VCaP (cell line): Measurements from ENCODE around the gene TEX54.

Experiments
- H3K27ac ChIP-seq: fragments of 450-650 bp; 2 replicates; pipeline ENCODE4 v1.5.1; 2017
- CTCF ChIP-seq: fragments of 450-650 bp; conservative IDR thresholded peaks from 2 replicates; pipeline ENCODE4 v1.5.1; 2017; ENCODE audit warnings: mild to moderate bottlenecking, moderate library complexity

TEX54 gene

GRCh38 chr11:62853279-62853965 lies 20.8 kb upstream of the TEX54 start:
- no peak for TF ChIP-seq CTCF
- peak overlapping the region; percentile 96; the same call in 1 of the 2 replicates for H3K27ac ChIP-seq

- TF ChIP-seq CTCF, result no peak
- H3K27ac ChIP-seq, result peak overlapping the region; percentile 96; the same call in 1 of the 2 replicates
These were observed 20.0 kb upstream of the TEX54 start for GRCh38 chr11:62852523-62853188.

GRCh38 chr11:62851807-62852522 lies 19.3 kb upstream of the TEX54 start:
- peak overlapping the region; percentile 7 for H3K27ac ChIP-seq
- TF ChIP-seq CTCF, result no peak

GRCh38 chr11:62850911-62851806 lies 18.5 kb upstream of the TEX54 start:
- no peak for TF ChIP-seq CTCF
- H3K27ac ChIP-seq, result peak overlapping the region; percentile 7

GRCh38 chr11:62847767-62848314 lies 15.2 kb upstream of the TEX54 start:
- no peak overlapping the region for H3K27ac ChIP-seq
- no peak for TF ChIP-seq CTCF

- no peak for TF ChIP-seq CTCF
- no peak overlapping the region for H3K27ac ChIP-seq
These were observed 13.5 kb upstream of the TEX54 start for GRCh38 chr11:62846177-62846576.
